Activated CD4-positive, alpha-beta T cell treated with anti-CD3 and anti-CD28 coated beads, Interleukin-2, amount 10 ng/mL, durations not matched to agents 24 days and 14 days (primary cell): ENCODE results near the gene MZB1. TPM values are rescaled to one million over a fixed set of nuclear protein-coding genes. Genes with fewer than 3 reads are reported as not detected.
A peak's percentile ranks its signal among the peaks of the same experiment; 100 is the strongest.
"Not testable (repeated sequence)": the region's sequence is repeated elsewhere in the genome, so short reads cannot be mapped to it uniquely, and the experiment has no call there.

ENCODE experiments used
- DNase-seq: peaks from one replicate; pipeline ENCODE4 v3.0.0; 2022
- H3K27ac Mint-ChIP-seq: one replicate; pipeline ENCODE4 v1.8.0; 2022; ENCODE audit warnings: mild to moderate bottlenecking, mixed read lengths
- H3K27me3 Mint-ChIP-seq: one replicate; pipeline ENCODE4 v1.8.0; 2022; ENCODE audit warnings: mixed read lengths
- H3K36me3 Mint-ChIP-seq: one replicate; pipeline ENCODE4 v1.8.0; 2022; ENCODE audit warnings: low read depth, mild to moderate bottlenecking, mixed read lengths
- H3K4me1 Mint-ChIP-seq: one replicate; pipeline ENCODE4 v1.8.0; 2021; ENCODE audit warnings: mixed read lengths
- H3K4me3 Mint-ChIP-seq: one replicate; pipeline ENCODE4 v1.8.0; 2022; ENCODE audit warnings: mild to moderate bottlenecking, moderate library complexity, mixed read lengths
- H3K9me3 Mint-ChIP-seq: one replicate; pipeline ENCODE4 v1.8.0; 2021; ENCODE audit warnings: mixed read lengths
- intact Hi-C: fragments of 100-400 bp; cut with micrococcal nuclease; formaldehyde crosslinking; loops from one replicate; pipeline ENCODE4 v1.15.1; 2023
- total RNA-seq: library from RNA; stranded (reverse); gene quantifications from 2 replicates; pipeline ENCODE4 v1.2.3, GENCODE V29; 2022

Gene MZB1
- total RNA-seq, 1 donor from 2014 or later: 29.1 TPM

- H3K4me1 Mint-ChIP-seq: peaks cover 10% of the 10 kb centered on the region
- H3K4me3 Mint-ChIP-seq: no peak overlapping the region
- no peaks in the 10 kb centered on the region for H3K9me3 Mint-ChIP-seq
- no peaks in the 10 kb centered on the region for H3K27me3 Mint-ChIP-seq
- peaks cover 49% of the 10 kb centered on the region for H3K36me3 Mint-ChIP-seq
- intact Hi-C loops: no loop called here
- H3K27ac Mint-ChIP-seq: no peak overlapping the region
- no peak for DNase-seq
These were observed 25.2 kb downstream of the MZB1 start for GRCh38 chr5:139364466-139364865.

DNA sequence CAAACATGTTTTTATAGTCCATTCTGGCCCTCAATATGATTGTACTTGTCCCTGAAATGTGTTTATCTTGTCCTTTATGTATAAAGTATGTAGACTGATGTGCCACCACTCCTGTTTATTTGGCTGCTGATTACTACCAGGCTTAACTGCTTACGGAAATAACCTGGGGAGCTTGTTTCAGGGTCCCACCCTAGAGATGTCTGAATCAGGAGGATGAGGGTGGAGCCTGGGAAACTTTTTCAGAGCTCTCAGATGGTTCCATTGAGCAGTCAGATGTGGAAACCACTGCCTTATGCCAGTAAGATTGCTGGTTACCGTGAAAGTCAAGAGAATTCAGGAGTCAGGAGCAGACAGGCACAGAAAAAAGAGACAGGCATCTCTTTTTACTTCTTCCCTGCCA is 25.8 kb downstream of the MZB1 start:
- Mint-ChIP-seq H3K36me3 (peaks cover 46% of the 10 kb centered on the region), H3K4me1 (peaks cover 10% of the 10 kb centered on the region), H3K9me3 (no peaks in the 10 kb centered on the region), H3K27ac (peak overlapping the region; percentile 30), H3K27me3 (no peaks in the 10 kb centered on the region), H3K4me3 (no peak overlapping the region)
- intact Hi-C loops: no loop called here
- no peak for DNase-seq

DNA sequence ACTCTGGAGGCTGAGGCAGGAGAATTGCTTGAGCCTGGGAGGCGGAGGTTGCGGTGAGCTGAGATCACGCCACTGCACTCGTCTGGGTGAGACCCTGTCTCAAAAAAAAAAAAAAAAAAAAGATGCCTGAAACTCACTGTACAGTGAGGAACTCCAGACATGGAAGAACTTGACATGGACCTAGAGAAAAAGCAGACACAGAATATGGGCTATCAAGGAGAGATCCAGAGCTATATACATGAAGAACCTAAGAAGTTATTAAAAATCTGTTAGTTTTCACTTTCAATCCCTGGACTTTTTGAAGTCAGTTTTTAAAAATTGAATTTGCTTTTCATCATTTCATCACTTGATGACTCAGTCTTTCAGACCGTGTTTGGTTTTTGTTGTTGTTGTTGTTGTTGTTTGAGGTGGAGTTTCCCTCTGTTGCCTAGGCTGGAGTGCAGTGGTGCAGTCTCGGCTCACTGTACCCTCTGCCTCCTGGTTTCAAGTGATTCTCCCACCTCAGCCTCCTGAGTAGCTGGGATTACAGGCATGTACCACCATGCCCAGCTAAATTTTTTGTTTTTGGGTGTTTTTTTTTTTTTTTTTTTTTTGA is 27.8 kb downstream of the MZB1 start:
- Mint-ChIP-seq H3K4me1 (peaks cover 11% of the 10 kb centered on the region), H3K27ac (peak overlapping the region; percentile 65), H3K9me3 (no peaks in the 10 kb centered on the region), H3K36me3 (peaks cover 46% of the 10 kb centered on the region), H3K4me3 (no peak overlapping the region), H3K27me3 (no peaks in the 10 kb centered on the region)
- intact Hi-C loops: no loop called here
- no peak for DNase-seq

GRCh38 chr5:139360384-139360783 is 29.3 kb downstream of the MZB1 start:
- intact Hi-C loops: no loop called here
- Mint-ChIP-seq H3K27ac (no peak overlapping the region), H3K9me3 (no peaks in the 10 kb centered on the region), H3K27me3 (no peaks in the 10 kb centered on the region), H3K36me3 (peaks cover 38% of the 10 kb centered on the region), H3K4me1 (peaks cover 12% of the 10 kb centered on the region), H3K4me3 (no peak overlapping the region)
- no peak for DNase-seq

DNA sequence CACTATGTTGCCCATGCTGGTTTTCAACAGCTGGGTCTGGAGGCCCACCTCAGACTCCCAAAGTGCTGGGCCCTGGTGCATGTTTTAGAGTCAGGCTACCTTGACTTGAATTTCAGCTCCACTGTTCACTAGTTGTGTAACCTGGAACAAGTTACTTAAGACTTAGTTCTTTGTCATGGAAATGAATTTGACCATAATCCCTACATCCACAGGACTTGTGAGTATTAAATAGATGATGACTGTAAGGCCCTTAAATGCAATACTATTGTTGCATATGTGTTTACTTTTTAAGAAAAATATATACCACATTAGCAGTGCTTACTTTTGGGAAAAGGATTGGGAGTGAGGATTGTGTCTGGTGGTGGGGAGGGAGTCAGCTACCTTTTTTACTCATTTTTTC is 31.6 kb downstream of the MZB1 start:
- H3K36me3 Mint-ChIP-seq: peaks cover 33% of the 10 kb centered on the region
- DNase-seq: no peak
- no peaks in the 10 kb centered on the region for H3K27me3 Mint-ChIP-seq
- no peak overlapping the region for H3K4me3 Mint-ChIP-seq
- intact Hi-C loops: no loop called here
- no peak overlapping the region for H3K27ac Mint-ChIP-seq
- peaks cover 3% of the 10 kb centered on the region for H3K9me3 Mint-ChIP-seq
- H3K4me1 Mint-ChIP-seq: peaks cover 9% of the 10 kb centered on the region

DNA sequence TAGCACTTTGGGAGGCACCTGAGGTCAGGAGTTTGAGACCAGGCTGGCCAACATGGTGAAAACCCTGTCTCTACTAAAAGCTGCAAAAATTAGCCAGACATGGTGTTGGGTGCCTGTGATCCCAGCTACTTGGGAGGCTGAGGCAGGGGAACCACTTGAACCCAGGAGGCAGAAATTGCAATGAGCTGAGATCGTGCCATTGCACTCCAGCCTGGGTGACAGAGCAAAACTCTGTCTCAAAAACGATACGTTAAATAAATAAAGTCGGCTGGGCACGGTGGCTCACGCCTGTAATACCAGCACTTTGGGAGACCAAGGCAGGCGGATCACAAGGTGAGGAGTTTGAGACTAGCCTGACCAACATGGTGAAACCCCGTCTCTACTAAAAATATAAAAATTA is 33.8 kb downstream of the MZB1 start:
- H3K4me3 Mint-ChIP-seq, intact Hi-C loops, H3K27ac Mint-ChIP-seq, H3K27me3 Mint-ChIP-seq, H3K4me1 Mint-ChIP-seq, DNase-seq, H3K9me3 Mint-ChIP-seq: not testable (repeated sequence)
- H3K36me3 Mint-ChIP-seq: peaks cover 37% of the 10 kb centered on the region

DNA sequence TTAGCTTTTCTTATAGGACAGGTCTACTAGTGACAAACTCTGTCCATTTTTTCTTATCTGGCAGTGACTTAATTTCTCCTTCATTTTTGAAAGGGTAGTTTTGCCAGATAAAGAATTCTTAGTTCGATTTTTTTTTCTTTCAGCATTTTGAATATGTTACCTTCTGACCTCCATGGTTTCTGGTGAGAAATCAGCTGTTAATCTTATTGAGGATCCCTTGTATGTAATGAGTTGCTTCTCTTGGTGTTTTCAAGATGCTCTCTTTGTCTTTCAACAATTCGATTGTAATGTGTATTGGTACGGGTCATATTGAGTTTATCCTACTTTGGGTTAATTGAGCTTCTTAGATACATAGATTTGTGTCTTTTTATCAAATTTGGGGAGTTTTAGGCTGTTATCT is 35.5 kb downstream of the MZB1 start:
- H3K4me1 Mint-ChIP-seq: peaks cover 5% of the 10 kb centered on the region
- H3K27me3 Mint-ChIP-seq: no peaks in the 10 kb centered on the region
- DNase-seq: no peak
- no peak overlapping the region for H3K4me3 Mint-ChIP-seq
- H3K9me3 Mint-ChIP-seq: peaks cover 3% of the 10 kb centered on the region
- intact Hi-C loops: no loop called here
- H3K27ac Mint-ChIP-seq: no peak overlapping the region
- H3K36me3 Mint-ChIP-seq: peaks cover 33% of the 10 kb centered on the region

- H3K27me3 Mint-ChIP-seq, H3K27ac Mint-ChIP-seq, H3K9me3 Mint-ChIP-seq, DNase-seq, intact Hi-C loops, H3K4me3 Mint-ChIP-seq: not testable (repeated sequence)
- Mint-ChIP-seq H3K36me3 (peaks cover 34% of the 10 kb centered on the region), H3K4me1 (peaks cover 26% of the 10 kb centered on the region)
These were observed 41.9 kb downstream of the MZB1 start for GRCh38 chr5:139347863-139348262.

DNA sequence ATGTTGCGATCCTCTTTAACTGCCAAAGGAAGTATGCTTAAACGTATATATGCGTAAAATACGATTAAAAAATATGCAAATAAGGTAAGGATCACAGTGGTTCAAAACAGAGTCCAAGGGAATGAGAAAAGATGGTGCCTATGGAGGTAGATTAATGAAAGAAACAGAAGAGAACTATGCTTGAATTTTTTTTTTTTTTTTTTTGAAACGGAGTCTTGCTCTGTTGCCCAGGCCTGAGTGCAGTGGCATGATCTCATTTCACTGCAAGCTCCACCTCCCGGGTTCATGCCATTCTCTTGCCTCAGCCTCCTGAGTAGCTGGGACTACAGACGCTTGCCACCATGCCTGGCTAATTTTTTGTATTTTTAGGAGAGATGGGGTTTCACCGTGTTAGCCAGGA is 44.3 kb downstream of the MZB1 start:
- DNase-seq, H3K27ac Mint-ChIP-seq, H3K4me3 Mint-ChIP-seq, H3K27me3 Mint-ChIP-seq, intact Hi-C loops, H3K9me3 Mint-ChIP-seq: not testable (repeated sequence)
- Mint-ChIP-seq H3K4me1 (peaks cover 41% of the 10 kb centered on the region), H3K36me3 (peaks cover 32% of the 10 kb centered on the region)

- peaks cover 41% of the 10 kb centered on the region for H3K4me1 Mint-ChIP-seq
- H3K9me3 Mint-ChIP-seq: no peaks in the 10 kb centered on the region
- intact Hi-C loops: loop anchor here (5.0 kb wide), 1 partner anchor 173 kb away; no protein-coding TSS in a partner anchor
- no peaks in the 10 kb centered on the region for H3K27me3 Mint-ChIP-seq
- peaks cover 32% of the 10 kb centered on the region for H3K36me3 Mint-ChIP-seq
- H3K4me3 Mint-ChIP-seq: peak overlapping the region; percentile 35
- H3K27ac Mint-ChIP-seq: no peak overlapping the region
- no peak for DNase-seq
These were observed 45.5 kb downstream of the MZB1 start for GRCh38 chr5:139344177-139344576.

- DNase-seq: no peak
- intact Hi-C loops: loop anchor here (2.0 to 5.0 kb wide), 2 partner anchors 174 to 217 kb away; partner anchors contain the start of gene UBE2D2
These were observed 46.2 kb downstream of the MZB1 start for GRCh38 chr5:139343476-139343875.

DNA sequence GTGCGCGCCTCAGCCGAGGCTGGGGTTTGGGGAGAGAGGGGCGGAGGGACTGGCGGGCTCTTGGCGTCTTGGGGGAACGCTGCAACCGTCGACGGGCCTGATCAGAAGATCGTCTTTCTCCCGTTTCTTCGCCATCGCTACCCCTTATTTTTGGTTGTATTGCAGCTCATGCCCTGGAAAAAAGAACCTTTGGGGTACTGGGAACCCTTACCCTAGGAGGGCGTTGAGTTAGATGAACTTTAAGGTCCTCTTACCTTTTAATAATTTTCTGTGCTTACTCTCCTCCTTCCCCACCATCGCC is 47.3 kb downstream of the MZB1 start:
- peaks cover 40% of the 10 kb centered on the region for H3K4me1 Mint-ChIP-seq
- H3K4me3 Mint-ChIP-seq: peak overlapping the region; percentile 97
- H3K9me3 Mint-ChIP-seq: no peaks in the 10 kb centered on the region
- peak overlapping the region; percentile 100 for H3K27ac Mint-ChIP-seq
- no peak for DNase-seq
- H3K27me3 Mint-ChIP-seq: no peaks in the 10 kb centered on the region
- H3K36me3 Mint-ChIP-seq: peaks cover 28% of the 10 kb centered on the region
- intact Hi-C loops: loop anchor here (2.0 to 5.0 kb wide), 2 partner anchors 175 to 218 kb away; partner anchors contain the start of gene UBE2D2

More at GRCh38 chr5:139343476-139343875, 46.2 kb downstream of the MZB1 start:
- Mint-ChIP-seq H3K4me1 (peaks cover 40% of the 10 kb centered on the region), H3K27me3 (no peaks in the 10 kb centered on the region), H3K36me3 (peaks cover 28% of the 10 kb centered on the region), H3K9me3 (no peaks in the 10 kb centered on the region), H3K4me3 (peak overlapping the region; percentile 97), H3K27ac (no peak overlapping the region)

- Mint-ChIP-seq H3K36me3 (peaks cover 26% of the 10 kb centered on the region), H3K27me3 (no peaks in the 10 kb centered on the region), H3K4me3 (peak within 1 kb of the TSS; percentile 97), H3K9me3 (no peaks in the 10 kb centered on the region), H3K4me1 (peaks cover 39% of the 10 kb centered on the region), H3K27ac (peak within 1 kb of the TSS; percentile 100)
- DNase-seq: peak; percentile 99
- intact Hi-C loops: loop anchor here (1.0 to 5.0 kb wide), 4 partner anchors 48 to 219 kb away; partner anchors contain the start of gene UBE2D2
These were observed 47.9 kb downstream of the MZB1 start, which contains the start of gene PAIP2 for GRCh38 chr5:139341689-139342422. PAIP2 (plus strand) TSS chr5:139341854; CDS start chr5:139363785, 21,931 bp downstream.

- Mint-ChIP-seq H3K36me3 (peaks cover 25% of the 10 kb centered on the region), H3K27ac (peak overlapping the region; percentile 100), H3K9me3 (no peaks in the 10 kb centered on the region), H3K4me1 (peaks cover 39% of the 10 kb centered on the region), H3K27me3 (no peaks in the 10 kb centered on the region), H3K4me3 (peak overlapping the region; percentile 97)
- DNase-seq: no peak
- intact Hi-C loops: loop anchor here (1.0 to 5.0 kb wide), 3 partner anchors 47 to 176 kb away; no protein-coding TSS in a partner anchor
These were observed 48.5 kb downstream of the MZB1 start for GRCh38 chr5:139341187-139341688.
